Liver (tissue), 3 donors: ENCODE results near the gene SLC36A4.

Experiments used
- EGR1 ChIP-seq, 2 donors: IDR thresholded peaks; 2 replicates each; pipeline ENCODE4 v1.6.1; 2016 to 2018; ENCODE audit warnings: antibody characterized with exemption in 2 of 2, low read depth in 2 of 2
- FOXA1 ChIP-seq: IDR thresholded peaks from 2 replicates; pipeline ENCODE4 v1.6.1; 2016; ENCODE audit warnings: antibody characterized with exemption
- HNF4A ChIP-seq, 2 donors: conservative IDR thresholded peaks; 2 replicates each; pipeline ENCODE4 v1.6.1; 2016; ENCODE audit warnings: antibody characterized with exemption in 2 of 2, mild to moderate bottlenecking in 2 of 2
- JUND ChIP-seq, 2 donors: IDR thresholded peaks; 2 replicates each; pipeline ENCODE4 v1.6.1; 2016; ENCODE audit warnings: antibody characterized with exemption in 2 of 2
- RAD21 ChIP-seq, 2 donors: IDR thresholded peaks; 2 replicates each; pipeline ENCODE4 v1.6.1; 2016; ENCODE audit warnings: antibody characterized with exemption in 2 of 2, mild to moderate bottlenecking in 2 of 2
- YY1 ChIP-seq: IDR thresholded peaks from 2 replicates; pipeline ENCODE4 v1.6.1; 2016; ENCODE audit warnings: antibody characterized with exemption, mild to moderate bottlenecking
- TF ChIP-seq, protein P1 (sequence below): fragments of 150-350 bp; IDR thresholded peaks from 2 replicates; pipeline ENCODE4 v1.5.1; 2017; ENCODE audit warnings: improper control_type of control experiment, low read depth, low read length; ENCODE audit not compliant: missing input control
- TF ChIP-seq, protein P2 (sequence below): IDR thresholded peaks from 2 replicates; pipeline ENCODE4 v1.6.1; 2016; ENCODE audit warnings: antibody characterized with exemption
- TF ChIP-seq, protein P3 (sequence below): IDR thresholded peaks from 2 replicates; pipeline ENCODE4 v1.6.1; 2016; ENCODE audit warnings: antibody characterized with exemption, mild to moderate bottlenecking
- donor health status: healthy.
- donor health status: healthy.

DNA sequence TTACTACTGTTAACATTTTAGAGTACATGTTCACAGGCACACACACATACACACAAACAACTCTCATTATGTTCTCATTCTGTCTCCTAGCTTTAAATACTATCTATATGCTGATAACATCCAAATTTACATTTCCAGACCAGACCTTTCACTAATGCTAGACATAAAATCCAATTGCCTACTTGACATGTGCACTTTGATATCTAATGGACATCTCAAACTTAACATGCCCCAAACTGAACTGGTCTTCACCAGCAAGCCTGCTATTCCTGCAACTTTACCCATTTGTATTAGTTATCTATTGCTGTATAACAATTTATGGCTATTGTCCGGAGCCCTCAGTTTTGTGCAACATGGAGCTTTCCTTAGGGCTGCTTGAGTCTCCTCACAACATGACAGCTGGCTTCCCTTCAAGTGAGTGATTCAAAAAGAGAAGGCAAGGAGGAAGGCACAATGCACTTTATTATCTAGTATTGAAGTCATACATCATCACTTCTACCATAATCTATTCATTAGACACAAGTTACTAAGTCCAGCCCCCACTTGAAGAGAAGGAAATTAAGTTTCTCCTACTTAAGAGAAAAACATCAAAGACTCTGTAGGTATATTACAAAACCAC lies 3.0 kb downstream of the SLC36A4 start:
- TF ChIP-seq, protein P1, sequence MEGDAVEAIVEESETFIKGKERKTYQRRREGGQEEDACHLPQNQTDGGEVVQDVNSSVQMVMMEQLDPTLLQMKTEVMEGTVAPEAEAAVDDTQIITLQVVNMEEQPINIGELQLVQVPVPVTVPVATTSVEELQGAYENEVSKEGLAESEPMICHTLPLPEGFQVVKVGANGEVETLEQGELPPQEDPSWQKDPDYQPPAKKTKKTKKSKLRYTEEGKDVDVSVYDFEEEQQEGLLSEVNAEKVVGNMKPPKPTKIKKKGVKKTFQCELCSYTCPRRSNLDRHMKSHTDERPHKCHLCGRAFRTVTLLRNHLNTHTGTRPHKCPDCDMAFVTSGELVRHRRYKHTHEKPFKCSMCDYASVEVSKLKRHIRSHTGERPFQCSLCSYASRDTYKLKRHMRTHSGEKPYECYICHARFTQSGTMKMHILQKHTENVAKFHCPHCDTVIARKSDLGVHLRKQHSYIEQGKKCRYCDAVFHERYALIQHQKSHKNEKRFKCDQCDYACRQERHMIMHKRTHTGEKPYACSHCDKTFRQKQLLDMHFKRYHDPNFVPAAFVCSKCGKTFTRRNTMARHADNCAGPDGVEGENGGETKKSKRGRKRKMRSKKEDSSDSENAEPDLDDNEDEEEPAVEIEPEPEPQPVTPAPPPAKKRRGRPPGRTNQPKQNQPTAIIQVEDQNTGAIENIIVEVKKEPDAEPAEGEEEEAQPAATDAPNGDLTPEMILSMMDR: no peak
- TF ChIP-seq JUND (IDR thresholded peaks at IDR 0.05) (no peak), YY1 (no peak), HNF4A (conservative IDR thresholded peaks at IDR 0.05) (no peak), EGR1 (IDR thresholded peaks at IDR 0.05; ENCODE audit: low read depth in 2 of 2) (no peak), FOXA1 (no peak), RAD21 (IDR thresholded peaks at IDR 0.05) (no peak)
- TF ChIP-seq, protein P2, sequence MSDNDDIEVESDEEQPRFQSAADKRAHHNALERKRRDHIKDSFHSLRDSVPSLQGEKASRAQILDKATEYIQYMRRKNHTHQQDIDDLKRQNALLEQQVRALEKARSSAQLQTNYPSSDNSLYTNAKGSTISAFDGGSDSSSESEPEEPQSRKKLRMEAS: no peak
- TF ChIP-seq, protein P3, sequence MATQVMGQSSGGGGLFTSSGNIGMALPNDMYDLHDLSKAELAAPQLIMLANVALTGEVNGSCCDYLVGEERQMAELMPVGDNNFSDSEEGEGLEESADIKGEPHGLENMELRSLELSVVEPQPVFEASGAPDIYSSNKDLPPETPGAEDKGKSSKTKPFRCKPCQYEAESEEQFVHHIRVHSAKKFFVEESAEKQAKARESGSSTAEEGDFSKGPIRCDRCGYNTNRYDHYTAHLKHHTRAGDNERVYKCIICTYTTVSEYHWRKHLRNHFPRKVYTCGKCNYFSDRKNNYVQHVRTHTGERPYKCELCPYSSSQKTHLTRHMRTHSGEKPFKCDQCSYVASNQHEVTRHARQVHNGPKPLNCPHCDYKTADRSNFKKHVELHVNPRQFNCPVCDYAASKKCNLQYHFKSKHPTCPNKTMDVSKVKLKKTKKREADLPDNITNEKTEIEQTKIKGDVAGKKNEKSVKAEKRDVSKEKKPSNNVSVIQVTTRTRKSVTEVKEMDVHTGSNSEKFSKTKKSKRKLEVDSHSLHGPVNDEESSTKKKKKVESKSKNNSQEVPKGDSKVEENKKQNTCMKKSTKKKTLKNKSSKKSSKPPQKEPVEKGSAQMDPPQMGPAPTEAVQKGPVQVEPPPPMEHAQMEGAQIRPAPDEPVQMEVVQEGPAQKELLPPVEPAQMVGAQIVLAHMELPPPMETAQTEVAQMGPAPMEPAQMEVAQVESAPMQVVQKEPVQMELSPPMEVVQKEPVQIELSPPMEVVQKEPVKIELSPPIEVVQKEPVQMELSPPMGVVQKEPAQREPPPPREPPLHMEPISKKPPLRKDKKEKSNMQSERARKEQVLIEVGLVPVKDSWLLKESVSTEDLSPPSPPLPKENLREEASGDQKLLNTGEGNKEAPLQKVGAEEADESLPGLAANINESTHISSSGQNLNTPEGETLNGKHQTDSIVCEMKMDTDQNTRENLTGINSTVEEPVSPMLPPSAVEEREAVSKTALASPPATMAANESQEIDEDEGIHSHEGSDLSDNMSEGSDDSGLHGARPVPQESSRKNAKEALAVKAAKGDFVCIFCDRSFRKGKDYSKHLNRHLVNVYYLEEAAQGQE: no peak
